C4-2B (cell line): Measurements from ENCODE around the gene OSBPL1A.

ENCODE experiments used
- CTCF ChIP-seq: fragments of 450-650 bp; conservative IDR thresholded peaks from 2 replicates; pipeline ENCODE4 v1.5.1; 2017; ENCODE audit warnings: mild to moderate bottlenecking
- ZFX ChIP-seq: fragments of 450-650 bp; IDR thresholded peaks from 2 replicates; pipeline ENCODE4 v1.6.1; 2017

DNA sequence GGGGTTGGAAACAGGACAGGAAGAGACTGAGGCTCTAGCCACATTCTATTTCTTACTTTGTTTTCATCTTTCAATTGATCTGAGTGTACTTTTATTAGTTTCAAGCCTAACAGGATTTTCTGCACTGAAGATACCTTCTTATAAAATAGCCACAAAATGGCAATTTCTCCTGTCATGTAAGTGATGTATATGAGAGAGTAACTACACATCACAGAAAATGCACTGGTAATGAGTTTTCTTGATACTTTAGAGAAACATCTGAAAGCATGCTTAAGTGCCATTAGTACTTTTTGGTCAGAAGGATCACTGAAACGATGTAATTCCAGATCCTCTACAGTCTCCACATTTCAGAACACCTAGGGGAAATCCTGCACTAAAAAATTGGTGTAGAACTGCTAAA is 153.9 kb downstream of the OSBPL1A start:
- TF ChIP-seq CTCF = no peak
- no peak for TF ChIP-seq ZFX
